ENCODE data around the gene SFTA2. TPM values are rescaled to one million over a fixed set of nuclear protein-coding genes. Genes with fewer than 3 reads are reported as not detected.
"Not testable (repeated sequence)": the region's sequence is repeated elsewhere in the genome, so short reads cannot be mapped to it uniquely, and the experiment has no call there.

Gene SFTA2
- total RNA-seq: not detected
- under 1 TPM in 1 of 2 donors, not detected in 1; 0.53 TPM for polyA plus RNA-seq (ENCODE audit: insufficient read length in 2 of 2)
- long read RNA-seq, donor 1: 0 reads
- long read RNA-seq, donor 2: 0 reads
- long read RNA-seq, donor 3: 0 reads
- long read RNA-seq, donor 4, transcript SFTA2-201 (3 exons, 451 nt): major isoform, 33 of 54 reads
- long read RNA-seq, donor 4, transcript SFTA2-202 (2 exons, 625 nt): minor isoform, 21 of 54 reads
- long read RNA-seq, donor 4, partial matches to known transcripts: 0 of 54 reads
- long read RNA-seq, donor 4, other reads (novel, unspliced or antisense): 0 of 54 reads

GRCh38 chr6:30931969-30932645 is at the start of gene SFTA2:
TSS of gene SFTA2 (minus strand) at chr6:30932170. CDS start at chr6:30932096, 74 bp downstream.
- DNase-seq (ENCODE audit: low read depth in 4 of 6, low spot score in 6 of 6): no peak
- no CpG with 5 or more reads among the region's 7 CpGs for WGBS (ENCODE audit: insufficient coverage)
- Histone ChIP-seq H3K4me1 (ENCODE audit: control insufficient read depth, insufficient read depth, low read length) (no peaks in the 10 kb centered on the region), H3K9me3 (ENCODE audit: control insufficient read depth, insufficient read depth, low read length) (peaks cover 4% of the 10 kb centered on the region), H3K4me3 (ENCODE audit: low read depth, low read length) (no peak within 1 kb of the TSS), H3K27ac (ENCODE audit: low read depth, low read length) (no peak within 1 kb of the TSS), H3K27me3 (ENCODE audit: control insufficient read depth, insufficient read depth, low read length) (no peaks in the 10 kb centered on the region), H3K36me3 (ENCODE audit: control insufficient read depth, insufficient read depth, low read length) (peaks cover 1% of the 10 kb centered on the region)

- Histone ChIP-seq H3K4me3 (ENCODE audit: low read depth, low read length) (no peak overlapping the region), H3K36me3 (ENCODE audit: control insufficient read depth, insufficient read depth, low read length) (no peaks in the 10 kb centered on the region), H3K27me3 (ENCODE audit: control insufficient read depth, insufficient read depth, low read length) (no peaks in the 10 kb centered on the region), H3K27ac (ENCODE audit: low read depth, low read length) (no peak overlapping the region), H3K9me3 (ENCODE audit: control insufficient read depth, insufficient read depth, low read length) (no peaks in the 10 kb centered on the region), H3K4me1 (ENCODE audit: control insufficient read depth, insufficient read depth, low read length) (no peaks in the 10 kb centered on the region)
- no CpG with 5 or more reads among the region's 4 CpGs for WGBS (ENCODE audit: insufficient coverage)
- no peak for DNase-seq (ENCODE audit: low read depth in 4 of 6, low spot score in 6 of 6)
Observed at GRCh38 chr6:30979690-30980089, 47.7 kb upstream of the SFTA2 start.

GRCh38 chr6:30979141-30979540 is 47.2 kb upstream of the SFTA2 start:
- no peak overlapping the region for H3K4me3 ChIP-seq (ENCODE audit: low read depth, low read length)
- H3K27me3 ChIP-seq (ENCODE audit: control insufficient read depth, insufficient read depth, low read length): no peaks in the 10 kb centered on the region
- WGBS (ENCODE audit: insufficient coverage): no CpG with 5 or more reads among the region's 1 CpG
- no peaks in the 10 kb centered on the region for H3K9me3 ChIP-seq (ENCODE audit: control insufficient read depth, insufficient read depth, low read length)
- H3K4me1 ChIP-seq (ENCODE audit: control insufficient read depth, insufficient read depth, low read length): no peaks in the 10 kb centered on the region
- H3K36me3 ChIP-seq (ENCODE audit: control insufficient read depth, insufficient read depth, low read length): no peaks in the 10 kb centered on the region
- no peak for DNase-seq (ENCODE audit: low read depth in 4 of 6, low spot score in 6 of 6)
- H3K27ac ChIP-seq (ENCODE audit: low read depth, low read length): no peak overlapping the region

- WGBS (ENCODE audit: insufficient coverage): no CpG with 5 or more reads among the region's 4 CpGs
- Histone ChIP-seq H3K27me3 (ENCODE audit: control insufficient read depth, insufficient read depth, low read length) (no peaks in the 10 kb centered on the region), H3K27ac (ENCODE audit: low read depth, low read length) (no peak overlapping the region), H3K4me1 (ENCODE audit: control insufficient read depth, insufficient read depth, low read length) (no peaks in the 10 kb centered on the region), H3K36me3 (ENCODE audit: control insufficient read depth, insufficient read depth, low read length) (no peaks in the 10 kb centered on the region), H3K4me3 (ENCODE audit: low read depth, low read length) (no peak overlapping the region), H3K9me3 (ENCODE audit: control insufficient read depth, insufficient read depth, low read length) (no peaks in the 10 kb centered on the region)
- DNase-seq (ENCODE audit: low read depth in 4 of 6, low spot score in 6 of 6): no peak
Observed at GRCh38 chr6:30974490-30975252, 42.7 kb upstream of the SFTA2 start.

GRCh38 chr6:30972816-30973215 is 40.8 kb upstream of the SFTA2 start:
- H3K4me3 ChIP-seq (ENCODE audit: low read depth, low read length): no peak overlapping the region
- no peaks in the 10 kb centered on the region for H3K36me3 ChIP-seq (ENCODE audit: control insufficient read depth, insufficient read depth, low read length)
- H3K9me3 ChIP-seq (ENCODE audit: control insufficient read depth, insufficient read depth, low read length): no peaks in the 10 kb centered on the region
- no peaks in the 10 kb centered on the region for H3K27me3 ChIP-seq (ENCODE audit: control insufficient read depth, insufficient read depth, low read length)
- H3K4me1 ChIP-seq (ENCODE audit: control insufficient read depth, insufficient read depth, low read length): no peaks in the 10 kb centered on the region
- no peak overlapping the region for H3K27ac ChIP-seq (ENCODE audit: low read depth, low read length)
- 96% methylated on average over 4 of the region's 4 CpGs for WGBS (ENCODE audit: insufficient coverage)
- DNase-seq (ENCODE audit: low read depth in 4 of 6, low spot score in 6 of 6): no peak

- Histone ChIP-seq H3K27ac (ENCODE audit: low read depth, low read length) (no peak overlapping the region), H3K27me3 (ENCODE audit: control insufficient read depth, insufficient read depth, low read length) (no peaks in the 10 kb centered on the region), H3K36me3 (ENCODE audit: control insufficient read depth, insufficient read depth, low read length) (no peaks in the 10 kb centered on the region), H3K4me1 (ENCODE audit: control insufficient read depth, insufficient read depth, low read length) (no peaks in the 10 kb centered on the region), H3K9me3 (ENCODE audit: control insufficient read depth, insufficient read depth, low read length) (no peaks in the 10 kb centered on the region), H3K4me3 (ENCODE audit: low read depth, low read length) (no peak overlapping the region)
- DNase-seq (ENCODE audit: low read depth in 4 of 6, low spot score in 6 of 6): no peak
- WGBS (ENCODE audit: insufficient coverage): 90% methylated on average over 2 of the region's 5 CpGs
Observed at GRCh38 chr6:30970946-30971345, 39.0 kb upstream of the SFTA2 start.

GRCh38 chr6:30969171-30969570 is 37.2 kb upstream of the SFTA2 start:
- H3K9me3 ChIP-seq (ENCODE audit: control insufficient read depth, insufficient read depth, low read length); H3K4me3 ChIP-seq (ENCODE audit: low read depth, low read length); DNase-seq (ENCODE audit: low read depth in 4 of 6, low spot score in 6 of 6); H3K27me3 ChIP-seq (ENCODE audit: control insufficient read depth, insufficient read depth, low read length); H3K36me3 ChIP-seq (ENCODE audit: control insufficient read depth, insufficient read depth, low read length); H3K27ac ChIP-seq (ENCODE audit: low read depth, low read length); H3K4me1 ChIP-seq (ENCODE audit: control insufficient read depth, insufficient read depth, low read length): not testable (repeated sequence)
- 97% methylated on average over 3 of the region's 6 CpGs for WGBS (ENCODE audit: insufficient coverage)

- H3K9me3 ChIP-seq (ENCODE audit: control insufficient read depth, insufficient read depth, low read length): no peaks in the 10 kb centered on the region
- no peak overlapping the region for H3K4me3 ChIP-seq (ENCODE audit: low read depth, low read length)
- no peaks in the 10 kb centered on the region for H3K27me3 ChIP-seq (ENCODE audit: control insufficient read depth, insufficient read depth, low read length)
- peaks cover 3% of the 10 kb centered on the region for H3K4me1 ChIP-seq (ENCODE audit: control insufficient read depth, insufficient read depth, low read length)
- WGBS (ENCODE audit: insufficient coverage): 100% methylated on average over 1 of the region's 3 CpGs
- no peaks in the 10 kb centered on the region for H3K36me3 ChIP-seq (ENCODE audit: control insufficient read depth, insufficient read depth, low read length)
- no peak for DNase-seq (ENCODE audit: low read depth in 4 of 6, low spot score in 6 of 6)
- H3K27ac ChIP-seq (ENCODE audit: low read depth, low read length): no peak overlapping the region
Observed at GRCh38 chr6:30966154-30966553, 34.2 kb upstream of the SFTA2 start.

GRCh38 chr6:30965140-30965601 is 33.2 kb upstream of the SFTA2 start:
- 96% methylated on average over 5 of the region's 5 CpGs for WGBS (ENCODE audit: insufficient coverage)
- Histone ChIP-seq H3K36me3 (ENCODE audit: control insufficient read depth, insufficient read depth, low read length) (no peaks in the 10 kb centered on the region), H3K4me3 (ENCODE audit: low read depth, low read length) (no peak overlapping the region), H3K4me1 (ENCODE audit: control insufficient read depth, insufficient read depth, low read length) (peaks cover 3% of the 10 kb centered on the region), H3K27ac (ENCODE audit: low read depth, low read length) (no peak overlapping the region), H3K9me3 (ENCODE audit: control insufficient read depth, insufficient read depth, low read length) (no peaks in the 10 kb centered on the region), H3K27me3 (ENCODE audit: control insufficient read depth, insufficient read depth, low read length) (no peaks in the 10 kb centered on the region)
- DNase-seq (ENCODE audit: low read depth in 4 of 6, low spot score in 6 of 6): no peak

Data from spinal cord (tissue), 10 donors.